GM19468 (cell line): ENCODE results near the gene DCDC2C.
"Not testable (repeated sequence)": the region's sequence is repeated elsewhere in the genome, so short reads cannot be mapped to it uniquely, and the experiment has no call there.

ENCODE experiments used
- ATAC-seq: cut with Tn5 transposase; IDR thresholded peaks from one replicate; pipeline ENCODE4 v1.9.1; 2021; ENCODE audit warnings: mild to moderate bottlenecking, moderate library complexity, moderate number of reproducible peaks; ENCODE audit not compliant: unreplicated experiment; ENCODE audit errors: extremely low read depth

DCDC2C gene

GRCh38 chr2:3703236-3703756 is at the start of gene DCDC2C:
Gene DCDC2C (plus strand): TSS chr2:3703575. CDS start chr2:3703752, 177 bp downstream.
- no peak for ATAC-seq

- no peak for ATAC-seq
These were observed 49.4 kb upstream of the DCDC2C start for GRCh38 chr2:3654011-3654410.

GRCh38 chr2:3654531-3655225 is 48.7 kb upstream of the DCDC2C start:
- no peak for ATAC-seq

GRCh38 chr2:3655871-3656761 is 47.3 kb upstream of the DCDC2C start:
- ATAC-seq: no peak

GRCh38 chr2:3656762-3657721 is 46.3 kb upstream of the DCDC2C start:
- no peak for ATAC-seq

- no peak for ATAC-seq
These were observed 45.5 kb upstream of the DCDC2C start, which contains the start of gene ALLC for GRCh38 chr2:3657881-3658280. Gene ALLC (plus strand): TSS chr2:3658200. CDS start chr2:3671158, 12,958 bp downstream.

GRCh38 chr2:3659447-3660432 is 43.6 kb upstream of the DCDC2C start:
- ATAC-seq: no peak

- ATAC-seq: not testable (repeated sequence)
These were observed 42.7 kb upstream of the DCDC2C start for GRCh38 chr2:3660640-3661039.

- ATAC-seq: no peak
These were observed 42.2 kb upstream of the DCDC2C start for GRCh38 chr2:3661149-3661660.

- no peak for ATAC-seq
These were observed 41.1 kb upstream of the DCDC2C start for GRCh38 chr2:3662239-3662638.

GRCh38 chr2:3664118-3664517 is 39.3 kb upstream of the DCDC2C start:
- no peak for ATAC-seq

GRCh38 chr2:3664925-3665324 is 38.5 kb upstream of the DCDC2C start:
- ATAC-seq: no peak

- no peak for ATAC-seq
These were observed 37.3 kb upstream of the DCDC2C start for GRCh38 chr2:3665886-3666612.

- ATAC-seq: no peak
These were observed 36.8 kb upstream of the DCDC2C start for GRCh38 chr2:3666613-3666975.

GRCh38 chr2:3667151-3667631 is 36.2 kb upstream of the DCDC2C start:
- no peak for ATAC-seq

- no peak for ATAC-seq
These were observed 33.7 kb upstream of the DCDC2C start for GRCh38 chr2:3669656-3670055.

GRCh38 chr2:3670376-3670775 is 33.0 kb upstream of the DCDC2C start:
- ATAC-seq: no peak

- no peak for ATAC-seq
These were observed 32.4 kb upstream of the DCDC2C start for GRCh38 chr2:3670941-3671340.
